MM.1S (cell line): Measurements from ENCODE around the gene INSYN1.

Experiments used
- DNase-seq: peaks from one replicate; pipeline ENCODE4 v3.0.0-alpha.2; 2015
- H2AFZ ChIP-seq: fragments of 300-600 bp; sonication (generic); 2 replicates; pipeline ENCODE4 v1.6.0; 2016; ENCODE audit warnings: antibody characterized with exemption, low read length
- H3F3A ChIP-seq: fragments of 300-600 bp; sonication (generic); 2 replicates; pipeline ENCODE4 v1.6.1; 2016; ENCODE audit warnings: mild to moderate bottlenecking, antibody characterized with exemption, low read length, moderate library complexity, mixed read lengths; ENCODE audit not compliant: insufficient read depth
- H3K27ac ChIP-seq: fragments of 300-600 bp; sonication (generic); 2 replicates; pipeline ENCODE4 v1.5.1; 2016; ENCODE audit warnings: mild to moderate bottlenecking, low read length
- H3K27me3 ChIP-seq: fragments of 300-600 bp; sonication (generic); replicated peaks from 2 replicates; pipeline ENCODE4 v1.6.0; 2016; ENCODE audit warnings: low read length; ENCODE audit not compliant: insufficient read depth
- H3K36me3 ChIP-seq: fragments of 300-600 bp; sonication (generic); replicated peaks from 2 replicates; pipeline ENCODE4 v1.6.1; 2016; ENCODE audit warnings: mild to moderate bottlenecking, low read length, mixed read lengths; ENCODE audit not compliant: insufficient read depth
- H3K4me1 ChIP-seq: fragments of 300-600 bp; sonication (generic); 2 replicates; pipeline ENCODE4 v1.6.1; 2016; ENCODE audit warnings: low read length, mixed read lengths
- H3K4me2 ChIP-seq: fragments of 300-600 bp; sonication (generic); 2 replicates; pipeline ENCODE4 v1.6.0; 2016; ENCODE audit warnings: low read depth, low read length
- H3K4me3 ChIP-seq: fragments of 300-600 bp; sonication (generic); 2 replicates; pipeline ENCODE4 v1.5.1; 2016; ENCODE audit warnings: low read length, mixed read lengths
- H3K79me2 ChIP-seq: fragments of 300-600 bp; sonication (generic); 2 replicates; pipeline ENCODE4 v1.6.1; 2016; ENCODE audit warnings: mixed run types, low read length, mixed read lengths
- H3K9ac ChIP-seq: fragments of 300-600 bp; sonication (generic); 2 replicates; pipeline ENCODE4 v1.6.1; 2016; ENCODE audit warnings: low read length, mixed read lengths
- H3K9me2 ChIP-seq: fragments of 300-600 bp; sonication (generic); replicated peaks from 2 replicates; pipeline ENCODE4 v1.6.1; 2016; ENCODE audit warnings: mild to moderate bottlenecking, low read length, mixed read lengths; ENCODE audit not compliant: insufficient read depth
- H3K9me3 ChIP-seq: fragments of 300-600 bp; sonication (generic); replicated peaks from 2 replicates; pipeline ENCODE4 v1.6.1; 2016; ENCODE audit warnings: mild to moderate bottlenecking, low read length, mixed read lengths; ENCODE audit not compliant: insufficient read depth
- H4K20me1 ChIP-seq: fragments of 300-600 bp; sonication (generic); 2 replicates; pipeline ENCODE4 v1.6.1; 2016; ENCODE audit warnings: mild to moderate bottlenecking, low read length, moderate library complexity, mixed read lengths; ENCODE audit not compliant: insufficient read depth
- CTCF ChIP-seq: fragments of 300-600 bp; sonication (generic); IDR thresholded peaks from 2 replicates; pipeline ENCODE4 v1.5.1; 2016; ENCODE audit warnings: antibody characterized with exemption, low read length, mixed read lengths
- EZH2 ChIP-seq: fragments of 300-600 bp; sonication (generic); optimal IDR thresholded peaks from 2 replicates; pipeline ENCODE3; 2017; ENCODE audit warnings: low read depth, mild to moderate bottlenecking, antibody characterized with exemption, low read length, mixed read lengths
- EZH2phosphoT487 ChIP-seq: fragments of 300-600 bp; sonication (generic); IDR thresholded peaks from 2 replicates; pipeline ENCODE4 v1.6.1; 2018; ENCODE audit warnings: antibody characterized with exemption, low read length

INSYN1 gene

GRCh38 chr15:73756947-73757513, 3.9 kb upstream of the INSYN1 start:
- Histone ChIP-seq H4K20me1 (no peaks in the 10 kb centered on the region), H2AFZ (no peak overlapping the region), H3K36me3 (no peaks in the 10 kb centered on the region), H3K27ac (no peak overlapping the region), H3K9me2 (no peaks in the 10 kb centered on the region), H3K79me2 (no peaks in the 10 kb centered on the region), H3K4me2 (no peak overlapping the region), H3F3A (no peaks in the 10 kb centered on the region), H3K9ac (no peak overlapping the region), H3K9me3 (no peaks in the 10 kb centered on the region), H3K4me3 (no peak overlapping the region), H3K27me3 (peaks cover 53% of the 10 kb centered on the region), H3K4me1 (no peaks in the 10 kb centered on the region)
- TF ChIP-seq EZH2phosphoT487 (no peak), EZH2 (no peak), CTCF (no peak)
- no peak for DNase-seq

GRCh38 chr15:73756390-73756789, 3.2 kb upstream of the INSYN1 start:
- no peak for DNase-seq
- Histone ChIP-seq H3K9me2 (no peaks in the 10 kb centered on the region), H3K79me2 (no peaks in the 10 kb centered on the region), H3K27ac (no peak overlapping the region), H3K4me3 (no peak overlapping the region), H3K4me1 (no peaks in the 10 kb centered on the region), H2AFZ (no peak overlapping the region), H3K9ac (no peak overlapping the region), H3F3A (no peaks in the 10 kb centered on the region), H4K20me1 (no peaks in the 10 kb centered on the region), H3K9me3 (no peaks in the 10 kb centered on the region), H3K27me3 (peaks cover 57% of the 10 kb centered on the region), H3K36me3 (no peaks in the 10 kb centered on the region), H3K4me2 (no peak overlapping the region)
- no peak for TF ChIP-seq EZH2phosphoT487
- no peak for TF ChIP-seq EZH2
- TF ChIP-seq CTCF = no peak

DNA sequence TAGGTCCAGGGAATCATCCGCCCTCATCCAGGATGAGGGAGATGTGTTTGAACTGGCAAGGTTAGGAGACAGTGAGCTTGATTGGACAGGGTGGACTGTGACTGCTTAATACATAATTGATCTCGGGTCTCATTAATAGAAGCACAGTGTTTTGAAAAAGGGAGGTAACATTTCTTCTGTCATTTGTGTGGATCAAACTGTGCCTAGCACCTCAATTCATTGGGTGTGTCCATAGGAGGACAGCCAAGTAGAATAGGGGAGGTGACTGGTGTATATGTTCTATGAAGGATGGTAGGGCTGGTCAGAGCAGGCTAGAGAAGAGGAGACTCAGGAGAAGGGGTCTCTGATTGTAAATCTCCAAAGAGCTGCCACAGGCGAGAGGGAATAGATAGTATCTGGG, 2.8 kb upstream of the INSYN1 start:
- Histone ChIP-seq H3K9me3 (no peaks in the 10 kb centered on the region), H3K4me3 (no peak overlapping the region), H3K79me2 (no peaks in the 10 kb centered on the region), H3K4me2 (no peak overlapping the region), H3K9ac (no peak overlapping the region), H3K9me2 (no peaks in the 10 kb centered on the region), H3K4me1 (no peaks in the 10 kb centered on the region), H3K27me3 (peaks cover 62% of the 10 kb centered on the region), H3K27ac (no peak overlapping the region), H2AFZ (no peak overlapping the region), H3F3A (no peaks in the 10 kb centered on the region), H4K20me1 (no peaks in the 10 kb centered on the region), H3K36me3 (no peaks in the 10 kb centered on the region)
- no peak for DNase-seq
- TF ChIP-seq EZH2 (no peak), CTCF (no peak)
